Measurements from ENCODE around the gene CDK6.

The CDK6 gene

DNA sequence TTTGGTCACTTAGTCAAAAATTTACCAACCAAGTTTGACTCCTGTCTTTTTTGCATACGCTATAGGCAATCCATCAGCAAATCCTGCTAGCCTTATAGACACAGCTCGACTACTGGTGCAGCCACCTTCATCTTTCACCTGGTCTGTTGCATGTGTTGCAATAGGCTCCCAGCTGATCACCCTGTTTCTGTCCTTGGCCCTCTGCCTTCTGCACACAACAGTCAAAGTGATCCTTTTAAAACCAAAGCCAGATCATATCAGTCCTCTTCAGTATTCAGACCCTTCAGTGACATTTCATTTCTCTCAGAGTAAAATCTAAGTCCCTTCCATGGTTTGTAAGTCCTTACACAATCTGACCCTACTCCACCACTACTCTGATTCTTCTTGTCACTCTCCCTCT, 10.9 kb upstream of the CDK6 start:
- DNase-seq (ENCODE audit: low read depth in 2 of 2, low spot score in 1 of 2): no peak

DNA sequence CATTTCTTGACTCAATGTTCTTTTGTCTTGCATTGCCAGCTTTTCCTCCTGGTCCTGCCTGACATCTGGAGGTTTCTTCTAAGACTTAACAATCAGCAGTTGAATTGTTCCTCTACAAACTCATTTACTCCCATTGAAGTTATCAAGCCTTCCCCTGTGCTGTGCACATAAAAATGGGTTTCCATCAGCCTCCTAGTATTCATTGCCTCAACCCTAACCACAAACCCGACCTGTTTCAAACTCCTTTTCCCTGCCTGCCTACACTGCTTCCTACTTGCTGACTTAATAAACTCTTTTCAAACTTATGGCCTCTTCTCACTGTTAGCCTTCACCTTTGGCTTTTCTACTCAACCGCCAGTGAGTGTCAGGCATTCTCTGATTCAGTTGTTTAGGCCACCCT, 9.4 kb upstream of the CDK6 start:
- no peak for DNase-seq (ENCODE audit: low read depth in 2 of 2, low spot score in 1 of 2)

DNA sequence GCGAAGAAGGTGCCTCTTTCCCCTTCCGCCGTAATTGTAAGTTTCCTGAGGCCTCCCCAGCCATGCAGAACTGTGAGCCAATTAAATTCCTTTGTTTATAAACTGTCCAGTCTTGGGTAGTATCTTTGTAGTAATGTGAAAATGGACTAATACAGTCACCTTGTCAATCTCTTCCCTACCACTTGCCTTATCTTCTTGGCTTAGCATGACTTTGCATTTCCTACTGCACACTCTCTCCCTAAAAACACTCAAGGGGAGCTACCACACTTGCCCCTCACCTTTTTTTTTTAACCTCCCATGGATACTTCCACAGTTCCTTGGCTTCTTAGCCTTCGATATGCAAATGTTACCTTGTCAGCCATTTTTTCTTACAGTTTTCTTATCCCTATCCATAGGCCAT, 7.4 kb upstream of the CDK6 start:
- no peak for DNase-seq (ENCODE audit: low read depth in 2 of 2, low spot score in 1 of 2)

DNA sequence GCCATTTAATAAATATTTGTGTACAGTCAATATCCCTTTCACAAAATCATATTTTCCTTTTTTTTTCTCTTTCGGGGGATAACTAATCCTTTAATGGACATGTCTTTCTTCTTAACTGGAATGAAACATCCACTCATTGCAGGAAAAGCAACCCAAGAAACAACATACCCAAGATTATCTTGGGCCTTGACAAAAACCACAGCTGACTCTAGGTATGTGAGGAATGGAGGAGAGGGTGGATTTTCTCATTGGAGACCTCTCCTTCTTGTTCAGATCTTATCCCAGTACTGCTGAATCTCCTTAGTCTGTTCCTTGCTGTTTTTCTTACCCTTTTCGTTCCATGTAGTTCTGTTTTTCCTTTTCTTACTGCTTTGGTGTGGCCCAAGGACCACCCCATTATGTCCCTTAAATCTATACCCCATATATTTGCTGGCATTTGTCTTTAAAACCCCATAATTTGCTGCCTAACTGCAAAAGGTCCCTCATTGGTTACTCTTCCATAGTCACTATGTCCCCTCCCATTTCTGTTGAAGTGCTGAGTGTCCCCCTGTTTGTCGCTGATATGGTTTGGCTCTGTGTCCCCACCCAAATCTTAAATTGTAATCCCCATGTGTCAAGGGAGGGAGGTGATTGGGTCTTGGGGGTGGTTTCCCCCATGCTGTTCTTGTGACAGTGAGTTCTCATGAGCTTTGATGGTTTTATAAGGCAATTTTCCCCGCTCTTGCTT, 6.8 kb upstream of the CDK6 start:
- DNase-seq (ENCODE audit: low read depth in 2 of 2, low spot score in 1 of 2): no peak

DNA sequence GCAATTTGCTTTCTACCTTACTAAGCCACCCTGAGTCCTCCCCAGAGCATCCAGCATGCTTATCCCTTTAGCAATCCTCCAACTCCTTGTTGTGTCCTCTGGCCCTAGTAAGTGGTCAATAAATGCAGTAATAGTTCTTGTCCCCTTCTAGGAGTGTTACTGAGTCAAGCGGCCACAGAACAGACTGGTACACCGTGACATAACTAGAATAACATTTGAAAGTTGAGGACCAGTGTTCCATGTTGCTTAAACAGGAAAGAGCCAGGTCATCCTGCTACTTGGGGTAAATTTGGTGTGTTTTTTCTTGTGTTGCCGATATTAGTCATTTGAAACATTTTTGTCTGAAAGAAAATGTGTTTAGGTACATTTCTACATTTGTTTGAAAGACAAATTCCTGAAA, 4.8 kb upstream of the CDK6 start:
- DNase-seq (ENCODE audit: low read depth in 2 of 2, low spot score in 1 of 2): no peak

DNA sequence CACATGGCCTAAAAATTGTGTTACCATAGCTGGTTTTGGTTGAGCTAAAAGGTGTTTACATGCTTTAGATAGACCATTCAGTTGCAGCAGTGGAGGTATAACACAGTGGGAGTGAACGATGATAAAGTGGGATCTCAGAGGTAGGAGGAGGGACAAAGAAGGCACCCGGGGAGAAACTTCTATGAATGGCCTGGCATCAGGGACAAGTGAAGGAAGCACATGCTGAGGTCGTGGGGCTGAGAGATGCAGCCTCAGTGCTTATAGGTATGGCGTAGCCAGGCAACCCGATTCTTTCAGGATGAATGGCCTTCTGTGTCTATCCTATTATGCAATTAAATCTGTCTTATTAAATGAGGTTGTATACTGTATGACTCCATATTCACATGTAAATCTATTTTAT, 3.9 kb upstream of the CDK6 start:
- DNase-seq (ENCODE audit: low read depth in 2 of 2, low spot score in 1 of 2): no peak

DNA sequence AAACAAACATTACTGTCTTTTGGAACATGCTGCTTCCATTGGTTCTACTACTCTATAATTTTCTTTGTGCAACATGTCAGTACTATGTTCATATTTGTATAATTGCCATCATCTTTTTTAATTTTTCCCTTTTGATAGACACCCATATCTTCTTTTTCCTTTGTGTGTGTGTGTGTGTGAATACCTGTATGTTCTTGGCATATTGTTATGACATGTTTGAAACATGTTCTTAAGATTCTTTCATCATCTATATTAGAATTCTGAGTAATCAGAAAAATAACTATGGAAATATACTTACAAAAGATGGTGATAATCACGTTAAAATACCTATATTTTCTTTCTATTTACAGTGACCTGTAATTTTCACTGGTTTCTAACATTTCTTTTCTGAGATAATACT, 3.5 kb upstream of the CDK6 start:
- no peak for DNase-seq (ENCODE audit: low read depth in 2 of 2, low spot score in 1 of 2)

DNA sequence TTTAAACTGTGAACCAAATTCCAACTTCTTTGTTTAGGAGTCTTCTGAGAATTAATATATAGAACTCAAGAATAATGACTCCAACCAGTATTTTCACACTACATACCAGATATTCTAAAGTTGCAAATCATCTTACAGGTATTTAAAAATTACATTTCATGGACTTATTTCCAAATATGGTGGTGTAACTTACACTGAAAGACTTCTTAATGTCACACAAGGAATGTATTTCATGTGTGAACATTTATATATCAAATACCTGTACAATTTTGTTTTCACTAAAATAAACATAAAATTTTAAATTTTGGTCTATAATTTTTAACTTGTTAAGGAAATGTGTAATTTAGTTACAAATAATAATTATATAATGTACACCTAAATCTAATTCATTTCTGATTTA, 2.6 kb upstream of the CDK6 start:
- no peak for DNase-seq (ENCODE audit: low read depth in 2 of 2, low spot score in 1 of 2)

DNA sequence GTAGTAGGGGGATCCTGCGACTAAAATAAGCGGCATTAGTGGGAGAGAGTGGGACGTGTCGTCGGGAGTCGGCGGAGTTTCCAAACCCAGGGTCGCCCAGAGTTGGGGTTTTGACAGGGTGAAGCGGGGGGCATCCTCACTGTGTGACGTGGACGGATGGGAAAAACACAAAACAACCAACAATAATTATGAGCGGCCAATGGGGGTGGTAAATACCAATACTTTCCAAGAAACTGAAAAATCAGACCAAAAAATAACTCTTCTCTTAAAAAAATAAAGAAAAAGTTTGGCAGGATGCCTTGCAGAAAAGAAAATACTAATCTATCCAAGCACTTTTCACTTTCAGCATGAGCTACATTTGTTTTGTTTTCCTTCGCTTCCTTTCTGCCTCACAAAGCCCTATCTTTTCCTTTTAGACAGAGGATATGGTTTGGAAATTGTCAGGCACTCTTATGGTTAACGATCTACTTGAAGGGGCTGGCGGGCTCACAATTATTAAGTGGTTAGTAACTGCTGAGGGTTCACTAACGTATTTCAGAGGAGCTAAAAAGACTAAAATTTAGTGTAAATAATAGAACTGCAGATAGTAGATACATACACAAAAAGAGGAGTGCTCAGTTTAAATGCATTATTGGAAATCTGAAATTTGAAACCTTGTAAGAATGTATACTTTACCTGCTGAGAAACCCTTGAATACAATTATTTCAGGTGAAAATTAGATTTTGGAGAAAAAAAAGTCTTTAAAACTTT, 802 bp upstream of the CDK6 start:
- DNase-seq (ENCODE audit: low read depth in 2 of 2, low spot score in 1 of 2): no peak

DNA sequence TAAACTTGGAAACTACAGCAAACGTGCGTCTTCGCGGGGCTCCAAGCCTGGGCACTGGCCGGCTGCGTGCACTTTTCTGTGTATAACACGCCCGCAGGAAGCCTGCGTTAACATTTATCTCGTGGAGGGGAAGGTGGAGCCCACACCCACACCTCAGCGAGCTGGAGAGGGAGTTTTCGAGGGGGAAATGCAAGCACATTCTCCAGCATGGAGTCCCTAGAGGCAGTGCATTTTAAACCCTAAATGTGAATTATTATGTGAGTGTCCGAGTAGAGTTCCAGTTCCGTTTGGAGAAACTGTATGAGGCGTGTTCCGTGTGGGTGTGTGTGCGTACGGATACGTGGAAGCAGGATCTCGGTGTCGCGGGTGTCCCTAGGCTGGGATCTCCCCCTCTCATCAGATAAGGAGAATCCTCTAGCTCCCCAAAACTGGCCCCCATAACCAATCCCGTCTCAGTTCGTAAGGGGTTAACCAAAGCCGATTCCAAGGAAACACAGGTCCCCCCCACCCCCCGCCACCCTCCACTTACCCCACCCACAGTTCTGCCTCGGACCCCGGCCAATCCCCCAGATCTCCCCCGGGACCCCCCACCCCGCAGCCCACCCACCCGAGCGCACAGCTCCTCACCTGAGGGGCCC, 403 bp downstream of the CDK6 start:
- DNase-seq (ENCODE audit: low read depth in 2 of 2, low spot score in 1 of 2): no peak

DNA sequence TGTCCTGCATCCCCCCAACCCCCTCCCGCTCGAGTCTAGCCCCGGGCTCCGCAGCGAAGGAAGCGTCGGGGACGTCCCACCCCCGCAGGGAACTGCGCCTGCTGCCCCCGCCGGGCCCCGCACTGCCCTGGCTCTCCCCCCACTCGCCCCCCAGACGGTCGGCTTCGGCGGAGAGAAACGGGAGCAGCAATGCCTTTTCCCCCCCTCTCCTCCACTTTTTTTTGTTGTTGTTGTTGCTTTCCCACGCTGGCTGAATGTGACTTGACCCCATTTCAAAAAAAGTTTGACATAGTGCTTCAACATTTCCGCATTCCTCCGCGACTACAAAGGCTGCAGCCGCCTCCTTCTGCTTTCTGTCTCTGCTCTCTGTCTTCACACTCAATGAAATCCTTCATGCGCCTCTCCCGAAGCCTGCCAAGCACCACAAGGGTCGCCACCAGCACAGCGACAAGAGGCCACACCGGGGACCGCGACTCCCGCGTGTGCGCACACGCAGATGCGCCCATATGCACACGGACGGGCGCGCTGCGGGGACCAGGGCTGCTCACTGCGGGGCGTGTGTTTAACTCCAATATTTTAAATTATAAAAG, 1.0 kb downstream of the CDK6 start:
- DNase-seq (ENCODE audit: low read depth in 2 of 2, low spot score in 1 of 2): peak in 1 of 2 donors; percentile 11

DNA sequence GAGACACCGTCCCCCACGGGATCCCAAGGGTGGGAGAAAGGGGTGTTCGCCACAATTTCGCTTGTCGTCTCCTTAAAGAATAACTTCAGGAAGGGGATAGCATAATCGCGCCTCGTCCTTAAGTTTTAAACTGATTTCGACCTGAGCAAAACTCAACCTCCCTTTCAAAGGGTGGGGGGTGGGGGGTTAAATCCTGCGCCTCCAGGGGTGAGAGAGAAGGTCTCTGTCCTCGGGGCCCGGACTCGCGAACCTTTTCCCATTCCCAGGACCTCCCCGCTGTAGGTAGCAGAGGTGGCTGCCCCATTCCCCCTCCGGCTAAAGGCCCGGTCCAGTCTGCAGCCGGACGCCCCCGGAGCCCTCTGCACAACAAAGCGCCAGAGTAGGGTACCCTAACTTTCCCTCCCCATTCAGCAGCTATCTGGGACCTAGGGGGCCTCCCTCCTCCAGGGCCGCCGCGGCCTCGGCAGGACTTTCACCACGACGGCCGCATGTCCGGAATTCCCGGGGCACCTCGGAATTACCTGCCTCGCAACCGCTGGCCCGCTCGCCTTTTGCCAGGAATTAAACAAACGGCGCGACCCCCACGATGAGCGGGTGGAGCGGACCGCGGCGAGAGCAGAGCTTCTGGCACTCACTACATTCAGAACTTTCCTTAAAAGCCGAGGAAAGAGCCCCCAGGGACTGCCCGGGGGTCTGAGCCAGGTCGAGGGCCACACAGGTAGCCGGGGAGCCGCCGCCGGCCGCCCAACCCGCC, 1.7 kb downstream of the CDK6 start:
- DNase-seq (ENCODE audit: low read depth in 2 of 2, low spot score in 1 of 2): no peak

DNA sequence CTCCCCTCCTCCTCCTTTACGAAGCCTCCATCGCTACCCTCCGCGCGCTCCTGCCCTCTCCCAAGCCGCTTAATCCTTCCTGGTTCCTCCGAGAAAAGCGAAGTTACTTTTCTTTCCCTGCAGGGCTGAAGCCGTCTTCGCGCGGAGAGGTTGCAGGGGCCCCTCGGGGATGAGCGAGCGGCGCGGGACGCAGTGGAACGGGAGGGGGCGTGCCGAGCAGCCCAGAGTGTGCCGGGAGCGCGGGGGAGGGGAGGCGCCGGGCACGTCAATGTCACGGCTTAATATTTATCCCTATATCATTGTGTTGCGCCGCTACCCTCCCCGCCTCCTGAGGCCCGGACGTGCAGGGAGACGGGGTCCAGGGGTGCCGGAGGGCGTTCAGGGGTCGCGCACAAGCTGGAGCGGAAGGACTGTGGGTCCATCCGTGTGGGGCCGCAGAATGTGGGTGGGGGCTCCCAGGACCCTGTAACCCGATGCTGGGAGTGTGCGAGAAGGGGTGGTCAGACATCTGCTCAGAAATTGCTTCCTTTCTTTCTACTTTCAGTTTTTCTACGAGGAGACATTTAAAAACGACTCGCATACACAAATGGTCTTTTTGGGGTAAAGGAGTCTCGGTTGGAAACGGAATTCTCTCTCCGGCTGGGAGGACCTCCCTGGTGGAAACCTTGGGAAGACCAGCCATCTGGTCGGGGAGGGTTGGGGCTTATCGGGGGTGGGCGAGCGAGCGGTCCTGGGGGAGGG, 2.4 kb downstream of the CDK6 start:
- DNase-seq (ENCODE audit: low read depth in 2 of 2, low spot score in 1 of 2): peak; percentile 50 to 60

DNA sequence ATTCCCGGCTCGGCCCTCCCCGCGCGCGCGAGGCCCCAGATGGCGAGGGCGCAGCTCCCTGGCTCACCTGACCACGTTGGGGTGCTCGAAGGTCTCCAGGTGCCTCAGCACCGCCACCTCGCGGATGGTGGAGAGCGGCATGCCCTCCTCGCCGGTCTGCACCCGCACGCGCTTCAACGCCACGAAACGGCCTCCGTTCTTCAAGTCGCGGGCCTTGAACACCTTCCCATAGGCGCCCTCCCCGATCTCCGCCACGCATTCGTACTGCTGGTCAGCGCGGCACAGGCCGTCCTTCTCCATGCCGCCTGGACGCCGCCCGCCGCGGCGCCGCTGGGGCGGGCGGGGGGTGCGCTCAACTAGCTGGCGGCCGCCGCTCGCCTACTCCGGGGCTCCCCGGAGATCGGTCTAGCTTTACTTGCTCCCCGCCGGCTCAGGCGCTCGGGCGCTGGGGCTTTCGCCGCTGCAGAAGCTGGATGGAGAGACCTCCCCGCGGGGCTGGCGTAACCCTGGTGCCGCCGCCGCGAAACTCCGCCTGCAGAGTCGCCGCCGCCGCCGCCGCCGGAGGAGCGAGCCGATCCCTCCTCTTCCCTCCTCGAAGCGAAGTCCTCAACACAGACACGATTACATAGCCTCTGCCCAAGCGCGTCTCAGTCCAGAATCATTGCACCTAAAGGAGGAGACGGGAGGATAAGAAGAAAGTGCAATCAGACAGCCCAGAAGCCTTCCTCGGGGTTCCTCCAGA, 3.2 kb downstream of the CDK6 start:
- DNase-seq (ENCODE audit: low read depth in 2 of 2, low spot score in 1 of 2): peak; percentile 63 to 82

DNA sequence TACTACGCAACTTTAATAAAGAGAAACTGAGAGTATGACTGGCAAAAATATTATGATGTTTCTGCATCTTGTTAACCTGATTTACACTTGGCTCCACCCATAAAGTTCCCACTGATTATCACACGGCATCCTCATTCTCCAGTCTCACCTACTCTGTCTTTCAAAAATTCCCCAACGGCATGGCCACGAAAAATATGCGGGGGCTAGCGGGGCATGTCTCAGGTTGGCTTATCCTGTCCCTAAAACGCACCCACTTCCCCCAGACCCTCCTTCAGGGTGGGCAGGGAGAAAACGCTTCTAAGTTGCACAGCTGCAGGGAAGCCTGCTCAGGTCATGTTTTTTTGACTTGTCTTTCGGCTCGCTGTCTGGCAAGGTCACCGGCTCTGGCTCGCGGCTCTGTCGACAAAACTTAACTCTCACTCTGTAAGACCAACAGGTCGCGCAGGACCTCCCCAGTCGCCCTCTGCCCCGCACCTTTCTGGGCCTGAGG, 3.8 kb downstream of the CDK6 start:
- DNase-seq (ENCODE audit: low read depth in 2 of 2, low spot score in 1 of 2): no peak

DNA sequence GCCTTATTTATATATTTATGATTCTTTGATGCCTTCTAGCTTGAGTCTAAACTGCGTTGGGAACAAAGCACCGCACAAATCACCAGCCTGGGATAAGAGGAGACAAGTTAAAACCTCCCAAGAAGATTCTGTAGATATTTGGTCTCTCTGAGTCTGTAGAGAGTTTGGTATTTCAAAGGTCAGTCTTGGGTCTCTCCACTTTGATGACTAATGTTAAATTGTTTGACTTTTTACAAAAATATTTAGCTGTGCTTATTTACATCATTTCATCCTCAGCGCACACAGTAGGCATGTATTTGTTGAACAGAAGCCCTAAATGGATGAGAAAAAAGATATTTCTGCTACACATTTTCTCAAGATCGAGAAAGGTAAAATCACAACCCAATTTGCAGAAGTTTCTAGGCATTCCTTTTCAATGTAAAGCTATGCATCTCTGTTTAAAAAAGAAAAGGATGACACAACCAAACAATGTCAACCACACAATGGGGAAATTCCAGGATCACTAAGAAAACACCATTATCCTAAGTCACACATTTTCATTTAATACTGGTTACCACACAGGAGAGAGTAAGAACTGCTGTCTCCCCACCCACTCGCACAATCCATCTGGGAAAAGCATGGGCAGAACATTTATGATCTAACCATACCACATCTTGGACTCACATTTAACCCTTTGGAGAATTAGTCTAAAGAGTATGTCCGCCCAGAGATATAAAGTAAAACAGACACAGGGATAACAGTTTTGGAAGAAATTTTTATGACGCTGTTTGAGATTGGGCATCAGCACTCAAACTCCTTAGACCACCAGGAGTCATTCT, 4.4 kb downstream of the CDK6 start:
- no peak for DNase-seq (ENCODE audit: low read depth in 2 of 2, low spot score in 1 of 2)

DNA sequence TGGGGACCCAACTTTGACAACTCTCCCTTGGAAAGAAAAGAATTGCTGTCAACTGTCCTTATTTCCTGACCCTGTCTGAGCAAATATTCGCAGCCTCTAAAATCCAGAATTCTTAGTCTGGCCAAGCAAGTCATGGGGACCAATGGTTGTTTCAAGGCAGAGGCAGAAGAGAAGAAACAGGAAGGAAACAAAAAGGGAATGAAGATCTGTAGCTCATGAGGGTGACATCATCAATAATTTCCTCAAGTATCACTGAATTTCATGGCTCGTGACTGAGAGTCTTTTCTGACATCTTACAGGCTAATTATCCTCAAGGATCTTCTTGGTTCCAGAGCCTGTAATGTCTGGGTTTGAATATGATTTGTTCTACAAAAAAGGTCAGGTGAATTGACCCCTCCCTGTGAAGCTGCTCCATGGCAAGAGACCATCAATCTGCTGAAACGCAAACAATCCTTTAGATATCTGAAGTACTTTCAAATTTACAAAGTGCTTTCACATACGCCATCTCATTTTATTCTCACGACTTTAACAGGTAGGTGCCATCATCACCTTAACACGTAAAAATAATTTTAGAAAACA, 5.8 kb downstream of the CDK6 start:
- no peak for DNase-seq (ENCODE audit: low read depth in 2 of 2, low spot score in 1 of 2)

DNA sequence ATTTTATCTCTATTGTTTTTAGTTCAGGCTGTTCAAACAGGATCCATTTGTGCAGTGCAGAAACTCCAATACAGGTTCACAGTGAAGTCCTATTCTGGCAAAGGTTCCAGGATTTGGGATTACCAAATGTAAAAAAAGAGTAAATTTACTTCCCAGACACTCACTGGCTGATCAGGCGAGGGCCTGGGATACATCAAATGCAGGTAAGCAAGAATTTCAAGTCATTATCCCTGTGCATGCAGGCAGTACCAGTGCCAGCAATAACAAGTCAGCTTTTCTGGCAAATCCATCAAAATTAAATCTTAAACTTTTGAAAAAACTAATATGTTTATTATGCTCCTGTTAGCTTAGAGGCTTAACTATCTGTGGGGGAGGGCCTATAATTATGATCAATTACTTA, 6.3 kb downstream of the CDK6 start:
- no peak for DNase-seq (ENCODE audit: low read depth in 2 of 2, low spot score in 1 of 2)

All from stimulated activated CD8-positive, alpha-beta memory T cell treated with anti-CD3 and anti-CD28 coated beads, Interleukin-4, amount 100 ng/mL, for 1 hour (primary cell).